ENCODE measurements around the gene TSPOAP1. TPM values are rescaled to one million over a fixed set of nuclear protein-coding genes. Genes with fewer than 3 reads are reported as not detected.

TSPOAP1 gene
- total RNA-seq, 1 donor from 2014 or later, result 39.7 TPM

DNA sequence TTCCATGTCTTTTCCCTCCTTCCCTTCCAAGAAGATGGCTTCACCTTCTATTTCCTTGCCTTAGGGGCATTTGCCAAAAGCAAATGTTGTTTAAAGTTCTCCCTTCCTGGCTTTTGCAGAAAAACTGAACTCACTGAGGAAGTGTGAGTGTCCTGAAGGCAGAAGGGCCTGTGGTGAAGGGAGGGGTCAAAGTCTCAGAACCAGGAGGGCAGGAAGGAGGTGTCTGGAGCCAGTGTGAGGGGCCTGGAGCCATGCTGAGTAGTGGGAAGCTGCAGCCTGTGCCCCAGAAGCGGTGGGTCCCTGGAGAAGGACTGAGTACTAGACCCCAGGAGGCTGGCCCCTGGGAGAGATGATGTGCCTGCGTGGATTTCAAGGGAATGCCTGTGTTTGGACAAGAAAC is 47.2 kb upstream of the TSPOAP1 start:
- no peak overlapping the region for H3K27ac Mint-ChIP-seq (ENCODE audit: unreplicated experiment)
- H3K36me3 Mint-ChIP-seq (ENCODE audit: unreplicated experiment), result no peaks in the 10 kb centered on the region
- no peaks in the 10 kb centered on the region for H3K9me3 Mint-ChIP-seq (ENCODE audit: unreplicated experiment)
- no peak overlapping the region for H3K4me3 Mint-ChIP-seq (ENCODE audit: unreplicated experiment)
- H3K27me3 Mint-ChIP-seq (ENCODE audit: unreplicated experiment), result no peaks in the 10 kb centered on the region
- TF ChIP-seq, protein P1, sequence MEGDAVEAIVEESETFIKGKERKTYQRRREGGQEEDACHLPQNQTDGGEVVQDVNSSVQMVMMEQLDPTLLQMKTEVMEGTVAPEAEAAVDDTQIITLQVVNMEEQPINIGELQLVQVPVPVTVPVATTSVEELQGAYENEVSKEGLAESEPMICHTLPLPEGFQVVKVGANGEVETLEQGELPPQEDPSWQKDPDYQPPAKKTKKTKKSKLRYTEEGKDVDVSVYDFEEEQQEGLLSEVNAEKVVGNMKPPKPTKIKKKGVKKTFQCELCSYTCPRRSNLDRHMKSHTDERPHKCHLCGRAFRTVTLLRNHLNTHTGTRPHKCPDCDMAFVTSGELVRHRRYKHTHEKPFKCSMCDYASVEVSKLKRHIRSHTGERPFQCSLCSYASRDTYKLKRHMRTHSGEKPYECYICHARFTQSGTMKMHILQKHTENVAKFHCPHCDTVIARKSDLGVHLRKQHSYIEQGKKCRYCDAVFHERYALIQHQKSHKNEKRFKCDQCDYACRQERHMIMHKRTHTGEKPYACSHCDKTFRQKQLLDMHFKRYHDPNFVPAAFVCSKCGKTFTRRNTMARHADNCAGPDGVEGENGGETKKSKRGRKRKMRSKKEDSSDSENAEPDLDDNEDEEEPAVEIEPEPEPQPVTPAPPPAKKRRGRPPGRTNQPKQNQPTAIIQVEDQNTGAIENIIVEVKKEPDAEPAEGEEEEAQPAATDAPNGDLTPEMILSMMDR (IDR thresholded peaks at IDR 0.05; ENCODE audit: partially characterized antibody, unreplicated experiment), result no peak
- peaks cover 9% of the 10 kb centered on the region for H3K4me1 Mint-ChIP-seq (ENCODE audit: low read depth, unreplicated experiment)
- no peak for DNase-seq

DNA sequence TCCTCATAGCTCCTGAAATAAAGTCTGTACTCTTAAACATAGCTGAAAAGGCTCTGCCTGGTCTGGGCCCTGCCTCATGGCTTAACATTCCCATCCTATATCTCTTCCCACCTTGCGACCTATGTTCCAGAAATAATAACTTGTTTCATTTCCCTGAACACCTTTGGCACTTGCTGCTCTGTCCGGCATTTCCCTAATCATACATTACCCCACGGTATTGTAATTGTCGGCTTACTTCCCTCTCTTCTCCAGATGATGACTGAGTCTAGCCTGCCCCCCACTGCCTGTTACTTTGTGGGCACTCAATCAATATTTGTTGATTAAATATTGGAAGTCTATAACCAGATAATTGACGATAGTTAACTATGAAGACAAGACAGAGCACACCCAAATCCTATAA is 46.7 kb upstream of the TSPOAP1 start:
- TF ChIP-seq, protein P1 (IDR thresholded peaks at IDR 0.05; ENCODE audit: partially characterized antibody, unreplicated experiment), result no peak
- no peak overlapping the region for H3K27ac Mint-ChIP-seq (ENCODE audit: unreplicated experiment)
- H3K4me1 Mint-ChIP-seq (ENCODE audit: low read depth, unreplicated experiment), result peaks cover 9% of the 10 kb centered on the region
- no peaks in the 10 kb centered on the region for H3K9me3 Mint-ChIP-seq (ENCODE audit: unreplicated experiment)
- H3K4me3 Mint-ChIP-seq (ENCODE audit: unreplicated experiment), result no peak overlapping the region
- DNase-seq, result no peak
- no peaks in the 10 kb centered on the region for H3K36me3 Mint-ChIP-seq (ENCODE audit: unreplicated experiment)
- no peaks in the 10 kb centered on the region for H3K27me3 Mint-ChIP-seq (ENCODE audit: unreplicated experiment)

DNA sequence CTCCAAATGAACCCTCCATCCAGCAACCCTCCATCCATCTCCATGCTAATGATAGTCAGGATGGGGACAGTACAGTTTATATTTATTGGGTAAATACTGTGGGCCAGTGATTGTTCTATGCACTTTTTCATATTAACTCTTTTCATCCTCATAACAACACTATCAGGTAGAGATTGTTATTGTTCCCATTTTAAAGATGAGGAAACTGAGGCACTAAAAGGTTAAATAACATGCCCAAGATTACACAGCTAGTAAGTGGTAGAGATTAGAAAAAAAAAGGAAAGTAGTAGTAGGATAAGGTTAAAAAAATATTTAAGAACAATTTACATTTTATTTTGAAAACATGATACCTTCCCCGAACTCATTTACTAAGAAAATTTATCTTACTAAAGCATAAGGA is 45.3 kb upstream of the TSPOAP1 start:
- Mint-ChIP-seq H3K9me3 (ENCODE audit: unreplicated experiment) (no peaks in the 10 kb centered on the region), H3K4me1 (ENCODE audit: low read depth, unreplicated experiment) (peaks cover 9% of the 10 kb centered on the region), H3K4me3 (ENCODE audit: unreplicated experiment) (no peak overlapping the region), H3K27ac (ENCODE audit: unreplicated experiment) (no peak overlapping the region), H3K36me3 (ENCODE audit: unreplicated experiment) (no peaks in the 10 kb centered on the region), H3K27me3 (ENCODE audit: unreplicated experiment) (no peaks in the 10 kb centered on the region)
- DNase-seq, result no peak
- TF ChIP-seq, protein P1 (IDR thresholded peaks at IDR 0.05; ENCODE audit: partially characterized antibody, unreplicated experiment), result no peak

DNA sequence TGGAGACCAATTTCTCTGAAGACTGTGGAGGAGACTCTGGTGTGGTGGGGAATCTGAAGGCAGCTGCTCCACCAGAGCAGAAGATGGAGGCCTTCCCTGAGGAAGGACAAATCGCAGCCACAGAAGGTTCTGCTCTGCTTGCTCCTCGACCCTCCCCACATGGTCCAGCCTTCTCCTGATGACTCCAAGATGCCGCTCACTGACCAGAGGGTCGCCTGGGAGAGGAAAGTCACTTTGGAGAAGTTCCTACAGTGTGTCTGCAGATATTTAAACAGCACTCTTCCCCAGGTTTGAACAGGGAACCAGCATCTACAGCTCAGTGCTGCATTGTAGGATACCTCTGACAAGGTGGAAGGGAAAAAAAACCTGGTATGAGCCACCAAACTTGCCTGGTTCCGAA is 44.4 kb upstream of the TSPOAP1 start:
- H3K4me1 Mint-ChIP-seq (ENCODE audit: low read depth, unreplicated experiment), result peaks cover 9% of the 10 kb centered on the region
- no peaks in the 10 kb centered on the region for H3K36me3 Mint-ChIP-seq (ENCODE audit: unreplicated experiment)
- no peak overlapping the region for H3K27ac Mint-ChIP-seq (ENCODE audit: unreplicated experiment)
- no peak overlapping the region for H3K4me3 Mint-ChIP-seq (ENCODE audit: unreplicated experiment)
- no peaks in the 10 kb centered on the region for H3K27me3 Mint-ChIP-seq (ENCODE audit: unreplicated experiment)
- no peak for DNase-seq
- TF ChIP-seq, protein P1 (IDR thresholded peaks at IDR 0.05; ENCODE audit: partially characterized antibody, unreplicated experiment), result no peak
- no peaks in the 10 kb centered on the region for H3K9me3 Mint-ChIP-seq (ENCODE audit: unreplicated experiment)

DNA sequence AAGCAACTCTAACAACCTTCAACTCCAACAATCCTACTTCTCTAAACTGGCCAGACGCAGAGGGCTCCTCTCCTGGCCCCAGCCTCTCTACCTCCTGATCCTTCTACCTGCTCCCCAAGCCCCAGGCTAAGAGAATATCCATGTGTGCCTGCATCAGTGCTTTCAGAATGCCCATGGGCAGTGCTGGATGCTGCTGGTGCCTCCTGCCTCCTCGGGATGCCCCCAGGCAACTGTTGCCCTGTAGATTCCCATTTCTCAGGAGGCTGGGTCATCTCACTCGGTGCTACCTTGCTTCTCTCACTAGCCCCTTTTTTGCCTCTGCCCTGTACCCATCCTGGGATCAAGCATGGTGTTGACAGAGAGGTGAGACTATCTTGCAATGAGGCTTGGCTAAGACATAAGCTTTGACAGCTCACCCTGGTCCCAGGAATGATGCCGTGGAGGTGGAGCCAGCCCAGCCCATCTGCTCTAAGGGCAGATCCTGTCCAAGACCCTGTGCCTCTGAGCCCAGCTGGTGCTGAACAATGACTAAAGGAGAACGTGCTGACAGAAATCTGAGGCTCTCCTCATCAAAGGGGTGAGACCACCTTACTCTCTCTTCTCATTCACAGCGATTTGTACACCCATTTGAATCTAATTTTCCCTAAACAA is 42.8 kb upstream of the TSPOAP1 start:
- no peak overlapping the region for H3K27ac Mint-ChIP-seq (ENCODE audit: unreplicated experiment)
- no peak overlapping the region for H3K4me3 Mint-ChIP-seq (ENCODE audit: unreplicated experiment)
- H3K36me3 Mint-ChIP-seq (ENCODE audit: unreplicated experiment), result no peaks in the 10 kb centered on the region
- peaks cover 9% of the 10 kb centered on the region for H3K4me1 Mint-ChIP-seq (ENCODE audit: low read depth, unreplicated experiment)
- no peak for DNase-seq
- no peaks in the 10 kb centered on the region for H3K27me3 Mint-ChIP-seq (ENCODE audit: unreplicated experiment)
- TF ChIP-seq, protein P1 (IDR thresholded peaks at IDR 0.05; ENCODE audit: partially characterized antibody, unreplicated experiment), result no peak
- H3K9me3 Mint-ChIP-seq (ENCODE audit: unreplicated experiment), result no peaks in the 10 kb centered on the region

Data from glutamatergic neuron (in vitro differentiated cells).